GM12873 (cell line): Measurements from ENCODE around the gene NT5DC2.

Experiments used
- CTCF ChIP-seq: IDR thresholded peaks from 2 replicates; pipeline ENCODE4 v1.5.1; 2012; ENCODE audit warnings: low read depth, mild to moderate bottlenecking, moderate library complexity, low read length, control low read depth; ENCODE audit not compliant: insufficient read depth; ENCODE audit errors: missing control alignments

The NT5DC2 gene

GRCh38 chr3:52516509-52517195 is 17.0 kb downstream of the NT5DC2 start:
- TF ChIP-seq CTCF, result no peak

DNA sequence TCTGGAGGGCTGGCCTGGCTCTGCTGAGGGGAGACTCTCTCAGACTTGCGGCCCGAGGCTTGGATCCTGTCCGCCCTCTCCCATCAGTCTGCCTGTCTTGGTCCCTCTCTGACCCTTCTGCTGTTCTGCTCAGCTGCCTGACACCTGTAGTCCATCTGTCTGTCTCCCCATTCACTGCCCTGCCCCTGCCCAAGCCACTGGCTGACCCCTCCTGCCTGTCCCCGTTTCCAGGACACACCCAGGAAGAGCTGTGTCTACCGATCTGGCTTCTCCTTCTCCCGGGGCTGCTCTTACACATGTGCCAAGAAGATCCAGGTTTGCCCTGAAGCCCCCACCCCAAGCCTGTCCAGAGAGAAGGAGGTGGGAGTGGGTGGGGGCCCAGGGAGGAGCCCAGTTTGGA is 18.5 kb downstream of the NT5DC2 start:
- TF ChIP-seq CTCF, result no peak

DNA sequence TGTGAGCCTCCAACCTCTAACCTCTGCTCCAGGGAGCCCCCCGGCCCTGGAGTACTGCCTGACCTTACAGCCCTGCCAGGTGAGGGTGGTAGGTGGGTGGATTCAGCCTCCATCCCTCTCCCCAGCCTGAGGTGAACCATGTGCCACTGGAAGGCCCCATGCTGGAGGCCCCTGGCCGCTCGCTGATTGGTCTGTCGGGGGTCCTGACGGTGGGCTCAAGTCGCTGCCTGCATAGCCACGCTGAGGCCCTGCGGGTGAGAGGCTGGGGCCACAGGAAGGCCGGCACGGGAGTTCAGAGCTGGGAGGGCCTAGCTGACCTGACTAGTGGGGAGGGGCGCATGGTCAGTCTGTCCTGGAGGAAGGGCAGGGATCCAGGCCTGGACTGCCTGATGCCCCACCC is 19.1 kb downstream of the NT5DC2 start:
- TF ChIP-seq CTCF, result no peak

GRCh38 chr3:52513281-52513680 is 20.4 kb downstream of the NT5DC2 start:
- no peak for TF ChIP-seq CTCF

GRCh38 chr3:52512727-52513126 is 20.9 kb downstream of the NT5DC2 start:
- TF ChIP-seq CTCF, result no peak

- TF ChIP-seq CTCF, result no peak
Observed at GRCh38 chr3:52512105-52512504, 21.6 kb downstream of the NT5DC2 start.

DNA sequence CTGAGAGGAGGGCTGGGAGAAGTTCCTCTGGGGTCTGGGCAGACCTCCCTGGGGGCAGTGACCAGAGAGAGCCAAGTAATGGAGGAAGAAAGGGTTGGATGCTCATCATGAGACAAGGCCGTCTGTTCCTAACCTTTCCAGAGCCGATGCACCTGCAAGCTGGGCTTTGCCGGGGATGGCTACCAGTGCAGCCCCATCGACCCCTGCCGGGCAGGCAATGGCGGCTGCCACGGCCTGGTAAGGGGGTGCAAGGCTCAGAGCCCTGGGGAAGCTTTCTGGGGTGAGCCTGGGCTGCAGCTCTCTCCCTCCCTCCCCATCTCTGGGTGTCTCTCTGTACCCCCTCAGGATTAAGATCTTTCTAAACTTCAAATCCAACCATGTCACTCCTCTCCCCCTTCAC is 22.1 kb downstream of the NT5DC2 start:
- no peak for TF ChIP-seq CTCF
